Keratinocyte (primary cell): Measurements from ENCODE around the gene FN3KRP. TPM values are rescaled to one million over a fixed set of nuclear protein-coding genes. Genes with fewer than 3 reads are reported as not detected.
A peak's percentile ranks its signal among the peaks of the same experiment; 100 is the strongest.

Experiments
- DNase-seq: peaks from one replicate; pipeline ENCODE4 v3.0.0-alpha.2; 2011; ENCODE audit warnings: low read depth, missing footprints, low spot score
- FAIRE-seq: peaks from 2 replicates; lab custom pipeline; 2011; peaks lifted over from hg19 to GRCh38; lab: Jason Lieb, UNC
- H2AFZ ChIP-seq: 2 replicates; pipeline ENCODE4 v1.6.0; 2012; ENCODE audit warnings: low read length, control low read depth, inconsistent platforms; ENCODE audit not compliant: control insufficient read depth
- H3K27ac ChIP-seq: 2 replicates; pipeline ENCODE4 v1.5.1; 2011; ENCODE audit warnings: low read length; ENCODE audit not compliant: control insufficient read depth, insufficient read depth
- H3K27me3 ChIP-seq: 3 replicates; pipeline ENCODE4 v1.6.0; 2011; ENCODE audit warnings: low read length; ENCODE audit not compliant: control insufficient read depth, insufficient read depth; ENCODE audit errors: extremely low read depth
- H3K36me3 ChIP-seq, 2 experiments: 2 replicates in 1 of 2; 3 replicates in 1 of 2; pipeline ENCODE4 v1.5.1; 2011; ENCODE audit warnings: low read length in 2 of 2, mild to moderate bottlenecking in 1 of 2; ENCODE audit not compliant: control insufficient read depth in 2 of 2, insufficient read depth in 2 of 2; ENCODE audit errors: extremely low read depth in 1 of 2
- H3K4me1 ChIP-seq: 3 replicates; pipeline ENCODE4 v1.5.1; 2011; ENCODE audit warnings: low read length; ENCODE audit not compliant: control insufficient read depth, insufficient read depth; ENCODE audit errors: extremely low read depth
- H3K4me2 ChIP-seq: 3 replicates; pipeline ENCODE4 v1.6.0; 2011; ENCODE audit warnings: low read depth, low read length; ENCODE audit not compliant: control insufficient read depth, insufficient read depth; ENCODE audit errors: extremely low read depth
- H3K4me3 ChIP-seq, 3 experiments: fragments of 200-600 bp in 1 of 3; sonication (generic) in 1 of 3; 2 replicates in 2 of 3; 3 replicates in 1 of 3; pipeline ENCODE4 v1.5.1; 2011 to 2016; ENCODE audit warnings: low read length in 3 of 3, mild to moderate bottlenecking in 3 of 3, control low read depth in 2 of 3, inconsistent platforms in 1 of 3, low read depth in 1 of 3, mixed read lengths in 1 of 3, mixed run types in 1 of 3, moderate library complexity in 1 of 3; ENCODE audit not compliant: control insufficient read depth in 2 of 3, insufficient read depth in 2 of 3; ENCODE audit errors: extremely low read depth in 1 of 3
- H3K79me2 ChIP-seq: 2 replicates; pipeline ENCODE4 v1.6.0; 2012; ENCODE audit warnings: low read length; ENCODE audit not compliant: control insufficient read depth, insufficient read depth
- H3K9ac ChIP-seq: 3 replicates; pipeline ENCODE4 v1.6.0; 2011; ENCODE audit warnings: low read length; ENCODE audit not compliant: control insufficient read depth, insufficient read depth; ENCODE audit errors: extremely low read depth
- H3K9me1 ChIP-seq: 3 replicates; pipeline ENCODE4 v1.6.0; 2011; ENCODE audit warnings: low read length; ENCODE audit not compliant: control insufficient read depth, insufficient read depth; ENCODE audit errors: extremely low read depth
- H3K9me3 ChIP-seq: 2 replicates; pipeline ENCODE4 v1.5.1; 2012; ENCODE audit warnings: low read depth, low read length; ENCODE audit not compliant: control insufficient read depth
- H4K20me1 ChIP-seq: 3 replicates; pipeline ENCODE4 v1.6.0; 2011; ENCODE audit warnings: low read length; ENCODE audit not compliant: control insufficient read depth, insufficient read depth; ENCODE audit errors: extremely low read depth
- CTCF ChIP-seq, 3 experiments: IDR thresholded peaks in 1 of 3; conservative IDR thresholded peaks in 1 of 3; optimal IDR thresholded peaks in 1 of 3; 2 replicates in 2 of 3; 3 replicates in 1 of 3; pipeline versions ENCODE3 to v1.5.1; 2011; ENCODE audit warnings: low read length in 3 of 3, mild to moderate bottlenecking in 3 of 3, moderate library complexity in 2 of 3, control low read depth in 1 of 3, inconsistent platforms in 1 of 3; ENCODE audit not compliant: insufficient read depth in 2 of 3; ENCODE audit errors: extremely low read depth in 1 of 3
- EZH2 ChIP-seq: IDR thresholded peaks from one replicate; pipeline ENCODE4 v1.6.1; 2012; ENCODE audit warnings: inconsistent platforms, mild to moderate bottlenecking, low read length, moderate library complexity
- dilution Hi-C: fragments of 300-500 bp; cut with MboI; formaldehyde crosslinking; loops from one replicate; pipeline ENCODE4 v1.7.0; 2020; ENCODE audit warnings: low sequenced_read_pairs; ENCODE audit not compliant: extremely low pct_ligation_motif_present
- polyA plus RNA-seq, 5 experiments: library from polyadenylated mRNA; depleted of rRNA in 3 of 5; stranded (reverse) in 3 of 5; stranded (forward) in 1 of 5; unstranded in 1 of 5; fragments of >200 nt; gene quantifications; 1 replicate in 1 of 5; 2 replicates in 3 of 5; 3 replicates in 1 of 5; pipeline versions ENCODE4 v1.2.1 to v1.2.3, GENCODE V29; 2011 to 2012; ENCODE audit warnings: missing spikeins in 2 of 5, low read depth in 1 of 5, low replicate concordance in 1 of 5

Gene FN3KRP
- polyA plus RNA-seq, 1 donor (not counting 4 experiments of a cell fraction or from before 2014, with no cell fraction given), result 25.7 TPM

DNA sequence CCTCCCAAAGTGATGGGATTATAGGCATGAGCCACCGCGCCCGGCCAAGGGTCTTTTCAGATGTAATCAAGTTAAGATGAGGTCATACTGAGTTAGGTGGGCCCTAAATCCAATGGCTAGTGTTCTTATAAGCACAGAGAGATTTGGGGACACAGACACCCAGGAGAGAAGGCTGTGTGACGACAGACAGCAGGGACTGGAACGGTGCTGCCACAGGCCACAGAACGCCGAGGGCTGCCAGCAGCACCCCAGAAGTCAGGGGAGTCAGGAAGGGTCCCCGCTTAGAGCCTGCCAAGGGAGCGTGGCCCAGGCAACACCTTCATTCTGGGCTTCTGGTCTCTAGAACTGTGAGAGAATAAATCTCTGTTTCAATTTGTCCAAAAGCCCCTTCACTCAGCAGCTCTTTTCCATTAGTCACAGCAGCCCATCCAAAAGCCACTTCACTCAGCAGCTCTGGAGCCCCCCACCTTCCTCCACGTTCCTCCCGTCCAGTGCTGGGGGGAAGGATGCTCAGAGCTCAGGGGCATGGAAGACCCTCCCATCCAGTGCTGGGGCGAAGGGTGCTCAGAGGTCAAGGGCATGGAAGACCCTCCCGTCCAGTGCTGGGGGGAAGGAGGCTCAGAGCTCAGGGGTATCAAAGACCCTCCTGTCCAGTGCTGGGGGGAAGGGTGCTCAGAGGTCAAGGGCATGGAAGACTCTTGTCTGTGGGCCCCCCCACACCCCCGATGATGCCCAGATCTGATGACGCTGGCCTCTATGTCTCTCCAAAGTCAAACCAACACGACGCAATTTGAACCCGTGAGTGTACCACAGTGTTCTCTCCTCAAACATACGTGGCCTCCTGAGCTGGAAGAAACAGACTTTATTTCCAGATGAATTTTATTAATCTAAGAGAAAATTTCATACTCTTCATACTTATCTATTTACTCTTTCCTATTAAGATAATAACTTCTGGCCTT is 29.9 kb upstream of the FN3KRP start:
- Histone ChIP-seq H3K4me2 (peak overlapping the region; percentile 55), H2AFZ (peak overlapping the region; percentile 31), H3K27me3 (no peaks in the 10 kb centered on the region), H3K79me2 (peaks cover 2% of the 10 kb centered on the region), H3K27ac (no peak overlapping the region), H3K9ac (peak overlapping the region; percentile 34), H3K4me1 (peaks cover 11% of the 10 kb centered on the region), H4K20me1 (no peaks in the 10 kb centered on the region), H3K9me3 (no peaks in the 10 kb centered on the region), H3K36me3 (peaks cover 0 to 5% of the 10 kb centered on the region in 2 experiments), H3K9me1 (no peaks in the 10 kb centered on the region), H3K4me3 (no peak overlapping the region)
- no peak for TF ChIP-seq CTCF (optimal IDR thresholded peaks at IDR 0.05 in 1 of 3, IDR thresholded peaks at IDR 0.05 in 1 of 3, conservative IDR thresholded peaks at IDR 0.05 in 1 of 3; ENCODE audit: extremely low read depth in 1 of 3, insufficient read depth in 2 of 3, low read length in 3 of 3)
- TF ChIP-seq EZH2, result no peak
- no peak for DNase-seq
- FAIRE-seq, result no peak
- dilution Hi-C loops, result no loop called here

DNA sequence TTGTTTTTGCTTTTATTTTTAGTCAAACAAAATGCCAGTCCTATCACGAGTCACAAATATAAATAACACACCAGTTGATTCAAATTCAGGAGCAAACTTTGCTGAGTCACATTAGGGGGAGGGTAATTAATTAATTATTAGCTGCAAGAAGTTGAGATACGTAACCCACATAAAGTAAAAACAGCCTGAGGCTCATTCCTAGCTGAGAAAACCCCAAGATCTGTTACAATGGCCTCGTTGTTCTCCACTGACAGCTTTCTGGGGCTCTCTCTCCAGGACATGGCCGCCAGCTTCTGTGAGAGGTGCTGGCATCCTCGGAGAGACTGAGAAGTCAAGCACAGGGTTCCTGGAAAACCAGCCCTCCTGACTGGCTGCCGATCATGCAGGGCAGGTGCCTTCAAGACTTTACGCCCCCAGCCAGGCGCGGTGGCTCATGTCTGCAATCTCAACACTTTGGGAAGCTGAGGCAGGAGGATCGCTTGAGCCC is 29.1 kb upstream of the FN3KRP start:
- H3K4me3 ChIP-seq, result no peak overlapping the region
- peaks cover 11% of the 10 kb centered on the region for H3K4me1 ChIP-seq
- peak; percentile 33 for DNase-seq
- no peaks in the 10 kb centered on the region for H3K9me1 ChIP-seq
- H4K20me1 ChIP-seq, result no peaks in the 10 kb centered on the region
- peak; percentile 68 for FAIRE-seq
- peaks cover 2% of the 10 kb centered on the region for H3K79me2 ChIP-seq
- H2AFZ ChIP-seq, result peak overlapping the region; percentile 46
- H3K36me3 ChIP-seq, result peaks cover 0 to 5% of the 10 kb centered on the region in 2 experiments
- H3K27ac ChIP-seq, result peak overlapping the region; percentile 26
- H3K27me3 ChIP-seq, result no peaks in the 10 kb centered on the region
- H3K9me3 ChIP-seq, result no peaks in the 10 kb centered on the region
- dilution Hi-C loops, result no loop called here
- TF ChIP-seq EZH2 (no peak), CTCF (optimal IDR thresholded peaks at IDR 0.05 in 1 of 3, IDR thresholded peaks at IDR 0.05 in 1 of 3, conservative IDR thresholded peaks at IDR 0.05 in 1 of 3; ENCODE audit: extremely low read depth in 1 of 3, insufficient read depth in 2 of 3, low read length in 3 of 3) (no peak)
- peak overlapping the region; percentile 34 for H3K9ac ChIP-seq
- peak overlapping the region; percentile 55 for H3K4me2 ChIP-seq
